GM15510 (cell line): ENCODE results near the gene IPO13.

ENCODE experiments used
- POLR2A ChIP-seq: IDR thresholded peaks from 3 replicates; pipeline ENCODE4 v1.6.1; 2011; ENCODE audit warnings: borderline replicate concordance; ENCODE audit not compliant: insufficient read length; ENCODE audit errors: extremely low read depth

The IPO13 gene

DNA sequence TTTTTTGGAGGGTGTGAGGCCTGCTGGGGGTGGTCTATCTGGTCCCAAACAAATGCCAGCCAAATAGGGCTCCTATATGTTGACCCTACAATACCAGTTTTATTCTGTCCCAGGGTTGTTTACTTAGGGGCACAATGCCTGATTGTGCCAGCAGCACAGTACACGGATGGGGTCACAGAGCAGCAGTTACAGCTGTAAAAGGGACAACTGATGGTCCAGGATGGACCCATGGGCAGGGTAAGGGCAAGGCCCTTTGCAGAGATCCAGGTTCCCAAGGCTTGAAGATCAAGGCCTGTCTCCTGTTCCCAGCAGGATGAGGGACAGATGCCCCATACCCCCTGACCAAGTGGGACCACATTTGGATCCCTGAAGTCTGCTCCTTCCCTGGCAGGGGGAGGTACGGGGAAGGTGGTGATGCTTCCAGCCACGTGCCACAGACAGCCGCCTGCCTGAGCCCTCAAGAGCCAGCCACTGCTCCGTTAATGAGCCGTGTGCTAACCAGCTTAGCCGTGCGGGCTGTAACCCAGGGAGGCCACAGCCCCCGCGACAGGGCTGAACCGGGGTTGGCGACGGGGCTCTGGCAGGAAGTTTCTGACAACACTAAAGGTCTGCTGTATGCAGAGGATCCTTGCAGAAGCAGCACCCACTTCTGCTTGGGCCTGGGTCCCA, 66.3 kb downstream of the IPO13 start:
- no peak for TF ChIP-seq POLR2A

GRCh38 chr1:44013949-44014348, 67.2 kb downstream of the IPO13 start:
- no peak for TF ChIP-seq POLR2A

GRCh38 chr1:44014365-44015104, 67.8 kb downstream of the IPO13 start:
- TF ChIP-seq POLR2A: no peak

- no peak for TF ChIP-seq POLR2A
Observed at GRCh38 chr1:44015206-44015605, 68.5 kb downstream of the IPO13 start.

DNA sequence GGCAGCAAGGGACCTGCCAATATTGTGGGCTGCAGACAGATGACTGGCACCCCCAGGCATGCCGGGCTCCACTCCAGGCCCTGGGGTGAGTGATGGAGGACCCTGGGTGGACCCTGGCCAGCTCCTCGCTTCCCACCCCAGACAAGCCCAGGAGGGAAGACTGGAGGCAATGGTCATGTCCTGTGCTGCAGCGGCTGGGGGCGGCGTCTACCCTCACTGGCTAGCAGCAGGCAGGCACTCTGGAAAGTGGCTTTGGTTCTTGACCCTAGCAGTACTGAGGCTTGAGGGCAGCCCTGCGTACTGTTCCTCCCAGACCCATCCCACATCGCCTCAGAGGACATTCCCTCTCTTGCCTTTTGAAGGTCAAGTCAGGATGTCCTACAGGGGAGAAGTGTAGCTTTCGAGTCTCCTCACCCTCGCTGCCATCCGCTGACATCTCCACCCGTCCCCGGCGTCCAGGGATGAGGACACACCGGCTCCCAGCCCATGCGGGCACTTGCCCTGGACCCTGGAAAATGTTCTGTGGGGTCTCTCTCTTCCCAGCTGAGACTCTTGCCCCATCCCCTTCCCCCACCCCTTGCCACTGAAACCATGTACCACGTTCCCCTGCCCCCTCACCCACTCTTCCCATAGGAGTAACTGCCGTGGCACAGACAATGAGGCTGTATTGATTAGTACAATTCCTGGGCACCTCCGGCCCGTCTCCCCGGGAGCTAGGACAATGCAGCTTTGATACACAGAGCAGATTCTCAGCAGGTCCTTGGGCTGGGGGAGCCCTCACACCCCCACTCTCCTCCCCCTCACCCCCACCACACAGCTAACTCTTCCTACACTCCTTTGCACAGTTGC, 69.5 kb downstream of the IPO13 start:
- no peak for TF ChIP-seq POLR2A

DNA sequence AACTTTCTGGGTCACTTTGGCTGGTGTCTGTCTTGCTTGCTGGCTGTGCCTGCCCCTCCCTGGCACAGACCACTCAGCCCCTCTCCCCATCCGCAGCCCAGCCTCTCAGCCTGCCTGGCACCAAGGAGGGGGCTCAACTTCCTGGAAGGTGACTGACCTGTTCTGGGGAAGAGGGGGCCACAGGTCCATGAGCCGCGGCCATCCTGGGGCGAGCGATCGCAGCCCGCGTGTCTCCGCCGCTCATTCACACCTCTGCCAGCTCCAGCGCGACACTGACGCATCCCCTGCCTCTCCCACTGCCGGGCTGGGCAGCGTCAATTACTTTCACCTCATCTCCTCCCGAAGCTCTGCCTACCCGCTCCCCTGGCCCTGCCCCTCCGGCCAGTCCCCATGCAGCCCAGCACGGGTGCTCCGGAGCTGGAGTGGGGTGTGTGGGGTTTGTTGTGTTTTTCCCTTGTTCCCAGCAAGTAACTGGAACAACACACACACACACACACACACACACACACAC, 70.2 kb downstream of the IPO13 start:
- no peak for TF ChIP-seq POLR2A
